Stimulated activated CD4-positive, alpha-beta T cell treated with anti-CD3 and anti-CD28 coated beads, Interleukin-4, amount 100 ng/mL, for 48 hours (primary cell): Measurements from ENCODE around the gene IGSF21.

Source experiments
- DNase-seq, 2 donors: peaks; one replicate each; pipeline ENCODE4 v3.0.0-alpha.2; 2020; ENCODE audit warnings: low read depth in 2 of 2

The IGSF21 gene

GRCh38 chr1:18325136-18325535, 217.5 kb downstream of the IGSF21 start:
- DNase-seq, result no peak

DNA sequence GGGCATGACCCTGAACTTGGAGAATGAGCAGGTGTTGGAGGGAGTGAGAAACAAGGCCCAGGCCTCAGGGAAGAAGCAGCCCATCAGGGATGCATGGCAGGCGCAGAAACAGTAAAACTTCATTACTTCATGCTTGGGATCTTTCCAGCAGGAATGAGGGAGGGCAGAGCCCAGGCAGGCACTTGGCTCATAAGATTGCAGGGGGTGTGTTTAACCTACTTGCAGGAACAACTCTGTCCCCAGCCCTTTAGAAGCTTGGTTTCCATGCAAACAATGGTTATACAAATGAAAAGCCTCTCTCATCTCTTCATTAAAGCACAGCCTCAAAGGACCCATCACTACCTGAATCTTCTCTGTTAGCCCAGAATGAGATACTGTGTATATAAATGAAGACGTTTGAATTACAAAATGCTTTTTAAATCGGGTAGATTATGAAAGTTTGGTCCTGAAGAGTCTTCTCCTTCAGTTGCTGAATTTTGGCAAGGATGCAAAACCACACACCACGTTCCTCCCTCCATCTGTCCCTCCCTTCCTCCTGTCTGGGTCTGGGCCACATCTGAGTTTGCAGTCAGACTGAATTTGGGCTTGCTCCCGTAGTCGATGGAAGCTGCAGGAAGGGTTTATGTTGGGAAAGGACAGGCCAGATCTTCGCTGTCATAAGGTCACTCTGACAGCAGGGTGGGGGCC, 218.8 kb downstream of the IGSF21 start:
- DNase-seq, result no peak

DNA sequence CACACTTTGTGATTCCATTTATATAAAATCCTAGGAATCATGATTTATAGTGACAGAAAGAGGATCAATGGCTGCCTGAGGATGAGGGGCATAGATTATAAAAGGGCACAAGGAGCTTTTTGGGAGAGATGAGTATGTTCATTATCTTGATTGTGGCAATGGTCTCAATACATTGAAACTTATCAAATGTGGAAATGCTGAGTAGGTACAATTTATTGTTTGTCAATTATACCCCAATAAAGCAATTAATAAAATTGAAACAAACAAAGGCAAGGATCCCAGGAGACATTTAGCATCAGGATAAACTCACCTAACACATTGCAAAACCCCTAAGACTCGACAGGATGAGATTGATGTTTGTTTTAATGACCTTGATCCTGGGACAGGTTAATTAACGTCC, 220.1 kb downstream of the IGSF21 start:
- no peak for DNase-seq

GRCh38 chr1:18328803-18329202, 221.2 kb downstream of the IGSF21 start:
- DNase-seq, result no peak

DNA sequence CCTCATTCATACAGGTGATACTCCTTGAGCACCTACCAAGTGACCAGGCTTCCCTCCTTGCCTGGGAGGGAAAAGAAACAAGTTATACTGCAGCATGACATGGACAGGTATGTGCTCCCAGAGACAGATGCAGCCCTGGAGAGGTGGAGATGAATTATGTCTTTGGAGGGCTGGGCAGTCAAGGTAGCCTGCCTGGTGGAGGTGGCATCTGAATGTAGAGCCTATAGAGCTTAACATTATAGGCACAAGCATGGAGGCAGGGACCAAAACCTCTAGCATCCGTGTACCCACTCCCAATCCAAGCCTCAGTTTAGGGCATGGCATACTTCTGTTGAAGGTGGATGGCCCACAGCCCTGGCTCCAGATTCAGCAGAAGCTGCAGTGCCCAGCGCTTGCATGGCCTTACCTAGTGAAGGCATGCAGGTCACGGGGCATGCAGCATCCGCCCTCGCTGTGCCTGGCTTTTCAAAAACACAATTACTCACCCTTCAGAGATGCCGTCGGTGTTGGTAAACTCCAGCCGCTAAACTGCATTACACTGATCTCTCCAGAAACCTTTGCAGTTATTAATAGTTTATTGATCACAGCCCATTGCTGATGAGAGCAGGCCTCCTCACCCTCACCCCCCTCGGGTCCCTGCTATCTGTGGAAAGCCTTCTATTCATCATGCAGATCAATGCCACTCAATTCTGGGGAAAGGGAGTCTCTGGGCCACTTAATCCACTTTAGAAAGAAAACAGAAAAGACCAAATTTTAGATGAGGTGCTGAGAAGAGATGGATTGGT, 222.1 kb downstream of the IGSF21 start:
- DNase-seq, result no peak

GRCh38 chr1:18332576-18332975, 225.0 kb downstream of the IGSF21 start:
- no peak for DNase-seq

DNA sequence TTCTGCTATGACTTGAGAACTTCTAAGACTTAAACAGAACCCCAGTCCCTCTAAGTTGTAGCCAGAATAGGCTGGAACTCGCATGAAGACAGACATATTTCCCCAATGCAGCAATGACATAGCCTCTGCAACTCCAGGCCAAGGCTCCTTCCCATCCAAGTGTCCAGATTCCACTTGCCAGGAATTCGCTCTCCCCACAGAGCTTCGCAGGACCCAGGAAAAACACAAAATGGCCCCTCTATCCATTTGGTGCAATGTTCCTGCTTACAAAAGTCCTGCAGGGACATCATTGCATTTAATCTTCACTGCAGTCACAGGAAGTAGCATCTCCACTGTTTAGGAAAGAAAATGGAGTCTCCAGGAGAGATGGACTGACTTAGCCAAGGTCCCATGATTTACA, 225.6 kb downstream of the IGSF21 start:
- no peak for DNase-seq

DNA sequence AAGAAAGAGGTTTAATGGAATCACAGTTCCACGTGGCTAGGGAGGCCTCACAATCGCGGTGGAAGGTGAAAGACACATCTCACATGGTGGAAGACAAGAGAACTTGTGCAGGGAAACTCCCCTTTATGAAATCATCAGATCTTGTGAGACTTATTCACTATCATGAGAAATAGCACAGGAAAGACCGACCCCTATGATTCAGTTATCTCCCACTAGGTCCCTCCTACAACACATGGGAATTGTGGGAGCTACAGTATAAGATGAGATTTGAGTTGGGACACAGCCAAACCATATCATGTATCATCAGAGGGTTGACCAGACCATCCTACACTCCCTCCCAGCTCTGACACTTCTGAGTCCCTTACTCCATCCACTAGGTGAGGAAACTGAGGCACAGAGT, 229.2 kb downstream of the IGSF21 start:
- no peak for DNase-seq

DNA sequence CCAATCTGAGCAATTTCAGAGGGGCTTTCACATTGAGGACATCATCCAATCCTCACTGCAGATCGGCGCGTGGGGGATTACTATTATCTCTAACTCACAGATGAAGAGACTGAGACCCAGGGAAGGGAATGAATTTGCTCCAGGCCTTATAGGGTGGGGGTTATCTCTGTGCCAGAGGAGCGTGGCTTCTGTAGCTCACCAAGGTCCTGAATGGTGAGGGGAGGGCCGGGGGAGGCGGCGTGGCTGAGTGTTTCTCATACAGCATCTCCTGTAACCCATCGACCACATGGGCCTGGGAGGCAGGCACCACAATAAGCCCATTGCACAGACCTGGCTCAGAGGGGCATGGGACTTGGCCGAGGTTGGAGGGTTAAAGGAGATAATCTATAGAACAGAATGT, 230.2 kb downstream of the IGSF21 start:
- DNase-seq, result no peak

DNA sequence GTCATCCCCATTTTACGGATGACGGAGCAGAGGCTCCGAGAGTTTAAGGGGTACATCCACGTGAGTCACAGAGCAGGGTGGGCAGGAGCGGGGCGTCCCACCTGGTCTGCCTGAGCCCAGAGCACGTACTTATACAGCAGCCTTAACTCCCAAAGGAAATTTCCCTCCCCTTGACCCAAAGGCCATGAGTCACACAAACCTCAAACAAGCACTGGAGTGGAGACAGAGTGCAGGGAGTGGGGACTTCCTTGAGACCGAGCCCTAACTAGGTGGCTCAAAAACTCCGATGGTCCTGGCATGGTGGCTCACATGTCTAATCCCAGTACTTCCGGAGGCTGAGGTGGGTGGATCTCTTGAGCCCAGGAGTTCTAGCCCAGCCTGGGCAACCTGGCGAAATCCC, 231.6 kb downstream of the IGSF21 start:
- no peak for DNase-seq

GRCh38 chr1:18340158-18340764, 232.7 kb downstream of the IGSF21 start:
- DNase-seq, result no peak

DNA sequence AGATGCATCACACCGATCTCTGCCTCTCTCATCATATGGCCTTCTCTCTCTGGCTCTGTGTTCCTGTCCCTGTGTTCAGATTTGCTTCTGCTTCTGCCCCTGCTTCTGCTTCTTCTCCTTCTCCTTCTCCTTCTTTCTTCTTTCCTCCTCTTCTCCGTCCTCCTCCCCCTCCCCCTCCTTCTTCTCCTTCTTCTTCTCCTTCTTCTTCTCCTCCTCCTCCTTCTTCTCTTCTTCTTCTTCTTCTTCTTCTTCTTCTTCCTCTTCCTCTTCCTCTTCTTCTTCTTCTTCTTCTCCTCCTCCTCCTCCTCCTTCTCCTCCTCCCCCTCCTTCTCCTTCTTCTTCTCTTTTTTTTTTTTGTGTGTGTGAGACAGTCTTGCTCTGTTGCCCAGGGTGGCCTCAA, 233.2 kb downstream of the IGSF21 start:
- DNase-seq, result no peak

GRCh38 chr1:18341291-18342069, 233.9 kb downstream of the IGSF21 start:
- DNase-seq, result no peak

GRCh38 chr1:18342744-18343143, 235.1 kb downstream of the IGSF21 start:
- DNase-seq, result no peak

- no peak for DNase-seq
These were observed 236.0 kb downstream of the IGSF21 start for GRCh38 chr1:18343581-18343980.

- no peak for DNase-seq
These were observed 237.2 kb downstream of the IGSF21 start for GRCh38 chr1:18344755-18345154.

DNA sequence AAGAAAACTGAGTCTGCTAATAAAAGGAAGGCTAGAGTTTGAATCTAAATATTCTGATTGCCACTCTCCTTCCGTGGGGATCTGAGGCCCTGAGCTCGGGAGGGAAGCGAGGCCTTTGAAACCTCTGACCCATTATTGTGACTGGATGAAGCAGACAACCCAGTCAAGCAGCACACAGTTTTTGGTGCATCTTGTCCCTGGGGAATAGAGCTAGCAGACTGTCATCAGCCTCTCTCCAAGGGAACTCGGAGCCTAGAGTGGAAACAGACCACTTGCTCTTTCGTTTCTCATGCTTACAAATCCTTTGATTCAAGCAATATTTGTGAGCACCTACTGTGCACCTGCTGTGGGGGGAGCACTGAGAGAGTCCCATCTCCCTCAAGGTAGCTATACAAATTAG, 240.0 kb downstream of the IGSF21 start:
- DNase-seq, result no peak

DNA sequence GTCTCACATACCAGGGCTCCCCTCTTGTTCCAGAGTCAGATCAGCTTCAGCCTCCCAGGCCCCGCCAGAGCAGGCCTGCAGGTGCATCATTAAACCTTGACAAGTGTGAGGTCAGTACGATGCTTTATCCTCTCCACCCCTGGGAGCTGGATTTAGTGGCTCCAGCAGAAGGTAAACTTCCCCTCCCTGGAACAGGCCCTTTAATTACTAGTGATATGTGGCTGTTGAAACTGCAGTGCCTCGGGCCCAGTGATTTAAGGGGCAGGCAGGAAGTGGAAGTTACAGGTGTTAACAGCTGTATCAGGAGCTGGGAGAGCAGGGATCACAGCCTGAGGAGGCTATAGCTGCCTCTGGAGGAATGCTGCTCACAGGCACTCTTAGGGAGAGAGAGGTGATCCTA, 240.8 kb downstream of the IGSF21 start:
- no peak for DNase-seq

DNA sequence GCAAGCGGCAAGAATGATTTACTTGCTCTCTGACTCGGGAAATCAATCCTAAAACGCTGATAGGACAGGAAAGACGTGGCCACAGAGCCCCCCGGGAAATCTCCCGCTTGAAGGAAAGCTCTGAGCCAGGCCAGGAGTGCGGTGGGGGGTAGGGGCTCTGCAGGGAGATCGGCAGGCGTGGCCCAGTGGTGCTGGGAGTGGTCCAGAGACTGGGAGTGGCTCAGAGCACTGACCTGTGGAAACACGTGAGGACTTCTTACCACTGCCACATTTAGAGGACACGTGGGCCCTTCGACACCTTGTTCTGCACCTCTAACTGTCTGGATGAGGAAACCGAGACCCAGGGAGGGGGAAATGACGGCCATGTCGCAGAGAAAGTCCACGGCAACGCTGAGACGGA, 243.1 kb downstream of the IGSF21 start:
- no peak for DNase-seq

DNA sequence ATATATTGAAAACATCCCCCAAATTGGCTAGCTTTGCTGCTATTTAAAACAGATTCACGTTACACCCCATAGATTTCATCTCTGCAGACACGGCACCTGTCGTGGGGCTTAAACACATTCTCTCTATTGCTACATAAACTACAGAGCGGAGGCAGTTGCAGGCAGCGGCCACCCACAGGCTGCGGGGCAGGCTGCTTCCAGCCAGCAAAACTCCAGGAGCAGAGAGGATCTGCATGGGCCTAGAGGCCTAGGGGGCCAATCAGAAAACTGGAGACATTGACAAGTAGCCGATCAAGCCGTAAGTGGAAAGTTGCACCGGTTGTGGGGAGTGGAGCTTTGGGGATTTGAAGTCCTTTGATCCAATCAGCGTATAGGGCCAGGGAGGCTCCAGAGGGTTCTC, 244.1 kb downstream of the IGSF21 start:
- no peak for DNase-seq

DNA sequence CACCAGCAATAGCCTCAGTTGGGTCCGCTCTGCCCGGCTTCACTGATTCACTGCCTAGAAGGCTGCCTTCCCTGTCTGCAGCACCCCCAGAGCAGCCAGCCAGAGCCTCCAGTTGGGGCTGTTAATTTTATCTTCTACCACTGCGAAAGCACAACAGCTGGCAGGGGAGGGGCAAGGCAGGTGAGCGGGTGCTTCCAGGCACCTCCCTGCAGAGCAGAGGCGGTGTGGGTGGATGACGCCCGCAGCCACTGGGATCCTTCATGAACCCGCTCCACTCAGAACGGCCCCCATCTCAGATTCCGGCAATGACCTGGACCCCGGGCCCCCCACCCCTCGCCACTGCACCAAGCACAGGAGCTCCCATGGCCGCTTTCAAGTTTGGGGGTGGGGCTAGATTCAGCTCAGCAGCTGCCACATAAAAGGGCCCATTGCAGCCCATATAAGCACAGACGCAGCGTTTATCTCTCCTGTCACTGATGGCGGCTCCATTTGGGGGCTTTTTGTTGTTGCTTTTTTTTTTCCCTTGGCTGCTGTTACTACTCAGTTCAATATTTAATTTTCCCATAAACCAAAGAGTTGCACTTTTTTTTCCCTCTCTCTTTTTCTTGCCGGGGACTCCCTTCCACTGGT, 245.2 kb downstream of the IGSF21 start:
- no peak for DNase-seq

- DNase-seq, result no peak
These were observed 245.9 kb downstream of the IGSF21 start for GRCh38 chr1:18353528-18353927.
